HG02759 (cell line): Measurements from ENCODE around the gene GJD2.

Source experiments
- ATAC-seq: cut with Tn5 transposase; IDR thresholded peaks from one replicate; pipeline ENCODE4 v1.9.1; 2021; ENCODE audit warnings: mild to moderate bottlenecking, moderate library complexity; ENCODE audit not compliant: unreplicated experiment

GJD2 gene

GRCh38 chr15:34726406-34727100 is 28.2 kb downstream of the GJD2 start:
- no peak for ATAC-seq

GRCh38 chr15:34725556-34725955 is 29.2 kb downstream of the GJD2 start:
- ATAC-seq = no peak

GRCh38 chr15:34724481-34724880 is 30.3 kb downstream of the GJD2 start:
- ATAC-seq = no peak

GRCh38 chr15:34722439-34722836 is 32.4 kb downstream of the GJD2 start:
- ATAC-seq = no peak

- ATAC-seq = no peak
Measured at GRCh38 chr15:34721802-34722438, 32.9 kb downstream of the GJD2 start.

- no peak for ATAC-seq
Measured at GRCh38 chr15:34721157-34721801, 33.5 kb downstream of the GJD2 start.

GRCh38 chr15:34719695-34720094 is 35.1 kb downstream of the GJD2 start:
- ATAC-seq = no peak

- ATAC-seq = no peak
Measured at GRCh38 chr15:34718681-34719665, 35.8 kb downstream of the GJD2 start.

GRCh38 chr15:34717729-34718128 is 37.1 kb downstream of the GJD2 start:
- ATAC-seq = no peak

- ATAC-seq = no peak
Measured at GRCh38 chr15:34716111-34716510, 38.7 kb downstream of the GJD2 start.

GRCh38 chr15:34714476-34715121 is 40.2 kb downstream of the GJD2 start:
- no peak for ATAC-seq

- ATAC-seq = no peak
Measured at GRCh38 chr15:34713635-34714034, 41.2 kb downstream of the GJD2 start.

- ATAC-seq = no peak
Measured at GRCh38 chr15:34709866-34710265, 44.9 kb downstream of the GJD2 start.

- ATAC-seq = no peak
Measured at GRCh38 chr15:34708422-34708821, 46.4 kb downstream of the GJD2 start.

- ATAC-seq = no peak
Measured at GRCh38 chr15:34701536-34701935, 53.3 kb downstream of the GJD2 start.
